ENCODE results near the gene HDX.

DNA sequence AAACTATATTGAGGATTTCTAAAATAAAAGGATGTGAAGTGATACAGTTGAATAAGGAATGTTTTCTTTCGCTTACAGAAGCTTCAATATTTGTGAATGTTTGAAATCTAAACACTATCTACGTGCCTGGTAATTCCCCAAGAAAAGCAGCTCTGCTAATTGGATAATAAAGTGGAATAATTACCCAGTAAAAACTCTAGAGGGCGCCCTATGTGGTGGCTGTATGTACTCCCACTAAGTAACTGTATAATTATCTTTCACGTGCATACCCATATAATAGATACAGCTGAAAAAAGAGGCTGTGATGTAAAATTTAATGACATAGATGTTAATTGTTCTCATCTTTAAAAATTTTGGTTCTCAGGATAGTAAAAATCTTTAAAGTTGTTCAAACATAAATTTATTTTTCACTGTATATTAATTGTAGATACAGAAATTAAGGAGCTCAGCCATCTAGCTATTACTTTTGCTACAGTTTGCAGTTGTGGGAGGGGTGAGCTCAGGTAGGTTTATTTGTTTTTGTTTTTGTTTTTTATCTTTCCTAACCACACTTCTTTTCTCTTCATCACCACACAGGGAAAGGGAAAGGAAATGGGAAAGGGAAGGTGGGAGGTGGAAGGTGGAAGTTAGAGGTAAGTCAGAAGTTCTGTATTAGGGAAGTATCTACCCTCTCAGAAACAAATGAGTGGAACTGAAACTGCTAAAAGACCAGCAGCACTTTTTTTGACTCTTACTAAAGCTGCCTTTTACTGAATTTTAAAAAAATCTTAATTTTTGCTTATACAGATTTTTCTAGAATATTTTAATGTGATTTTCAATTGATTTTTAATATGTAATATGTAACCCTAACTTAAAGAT, 162.5 kb downstream of the HDX start:
- TF ChIP-seq ZFP3 (CRISPR knock-in tag; IDR thresholded peaks at IDR 0.05) = no peak
- TF ChIP-seq ZNF565 (CRISPR knock-in tag; conservative IDR thresholded peaks at IDR 0.05; ENCODE audit: low read depth) = no peak
- no peak for TF ChIP-seq ZFP30 (CRISPR knock-in tag; IDR thresholded peaks at IDR 0.05)
- no peak for TF ChIP-seq ARNTL (CRISPR knock-in tag; IDR thresholded peaks at IDR 0.05; ENCODE audit: borderline replicate concordance, low read depth)
